Stimulated activated CD4-positive, alpha-beta T cell treated with anti-CD3 and anti-CD28 coated beads, Interleukin-12 subunit alpha, Interleukin-12 subunit beta, amount 100 ng/mL, for 4 hours (primary cell): Measurements from ENCODE around the gene LRRC45.

Experiments used
- DNase-seq: peaks from one replicate; pipeline ENCODE4 v3.0.0-alpha.2; 2020

LRRC45 gene

DNA sequence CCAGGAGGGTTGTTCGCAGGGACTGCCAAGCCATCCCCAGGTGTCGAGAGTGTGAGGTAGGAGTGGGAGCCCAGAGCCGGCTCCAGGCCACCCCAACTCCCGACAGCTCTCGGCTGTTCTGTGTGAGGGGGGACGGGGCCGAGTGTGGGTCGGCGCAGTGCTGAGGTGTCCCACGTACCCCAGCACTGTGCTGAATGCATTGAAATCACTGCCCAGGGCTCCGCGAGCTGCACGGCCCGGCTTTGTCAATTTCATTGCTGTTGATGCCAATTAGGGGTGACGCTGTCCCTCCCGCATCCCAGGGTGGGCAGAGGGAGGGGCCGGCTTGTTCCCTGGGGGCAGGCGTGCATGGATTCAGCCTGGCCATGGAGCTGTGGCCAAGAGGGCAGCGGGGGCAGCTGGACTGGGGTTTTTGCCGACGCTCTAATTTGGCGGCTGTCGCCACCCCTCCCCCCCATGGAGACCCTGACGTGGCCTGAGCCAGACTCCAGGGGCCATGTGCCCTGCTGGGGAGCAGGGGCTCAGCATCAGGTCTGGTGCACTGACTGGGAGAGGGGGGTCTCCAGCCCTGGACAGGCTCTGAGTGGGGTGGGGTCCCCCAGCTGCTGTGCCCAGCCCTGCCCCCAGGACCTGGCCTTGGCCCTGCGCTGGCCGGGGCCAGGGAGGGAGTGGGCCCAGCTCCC, 14.7 kb upstream of the LRRC45 start:
- no peak for DNase-seq

DNA sequence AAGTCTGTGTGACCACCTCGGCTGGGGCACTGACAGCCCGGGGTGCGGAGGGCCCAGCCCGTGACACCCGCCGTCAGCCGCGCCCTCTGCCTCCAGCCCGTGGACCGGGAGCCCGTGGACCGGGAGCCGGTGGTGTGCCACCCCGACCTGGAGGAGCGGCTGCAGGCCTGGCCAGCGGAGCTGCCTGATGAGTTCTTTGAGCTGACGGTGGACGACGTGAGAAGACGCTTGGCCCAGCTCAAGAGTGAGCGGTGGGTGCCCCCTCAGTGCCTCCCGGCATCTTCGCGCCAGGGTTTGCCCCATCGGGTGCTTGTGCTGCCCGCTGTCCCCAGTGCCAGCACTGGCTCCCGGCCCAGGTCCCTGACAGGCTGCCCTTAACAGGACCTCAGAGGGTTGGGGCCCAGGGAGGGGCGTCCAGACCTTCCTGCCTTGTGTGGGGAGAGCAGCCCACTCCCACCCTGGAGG, 14.1 kb upstream of the LRRC45 start:
- no peak for DNase-seq

DNA sequence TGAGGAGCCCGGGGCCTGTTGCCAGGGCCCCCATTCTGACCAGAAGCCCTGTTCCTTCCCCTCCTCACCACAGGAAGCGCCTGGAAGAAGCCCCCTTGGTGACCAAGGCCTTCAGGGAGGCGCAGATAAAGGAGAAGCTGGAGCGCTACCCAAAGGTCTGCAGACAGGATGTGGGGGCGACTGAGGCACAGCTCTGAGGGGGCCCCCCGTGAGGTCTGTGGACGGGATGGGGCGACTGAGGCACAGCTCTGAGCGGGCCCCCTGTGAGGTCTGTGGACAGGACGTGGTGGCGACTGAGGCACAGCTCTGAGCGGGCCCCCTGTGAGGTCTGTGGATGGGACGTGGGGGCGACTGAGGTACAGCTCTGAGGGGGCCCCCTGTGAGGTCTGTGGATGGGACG, 13.7 kb upstream of the LRRC45 start:
- DNase-seq, result no peak

DNA sequence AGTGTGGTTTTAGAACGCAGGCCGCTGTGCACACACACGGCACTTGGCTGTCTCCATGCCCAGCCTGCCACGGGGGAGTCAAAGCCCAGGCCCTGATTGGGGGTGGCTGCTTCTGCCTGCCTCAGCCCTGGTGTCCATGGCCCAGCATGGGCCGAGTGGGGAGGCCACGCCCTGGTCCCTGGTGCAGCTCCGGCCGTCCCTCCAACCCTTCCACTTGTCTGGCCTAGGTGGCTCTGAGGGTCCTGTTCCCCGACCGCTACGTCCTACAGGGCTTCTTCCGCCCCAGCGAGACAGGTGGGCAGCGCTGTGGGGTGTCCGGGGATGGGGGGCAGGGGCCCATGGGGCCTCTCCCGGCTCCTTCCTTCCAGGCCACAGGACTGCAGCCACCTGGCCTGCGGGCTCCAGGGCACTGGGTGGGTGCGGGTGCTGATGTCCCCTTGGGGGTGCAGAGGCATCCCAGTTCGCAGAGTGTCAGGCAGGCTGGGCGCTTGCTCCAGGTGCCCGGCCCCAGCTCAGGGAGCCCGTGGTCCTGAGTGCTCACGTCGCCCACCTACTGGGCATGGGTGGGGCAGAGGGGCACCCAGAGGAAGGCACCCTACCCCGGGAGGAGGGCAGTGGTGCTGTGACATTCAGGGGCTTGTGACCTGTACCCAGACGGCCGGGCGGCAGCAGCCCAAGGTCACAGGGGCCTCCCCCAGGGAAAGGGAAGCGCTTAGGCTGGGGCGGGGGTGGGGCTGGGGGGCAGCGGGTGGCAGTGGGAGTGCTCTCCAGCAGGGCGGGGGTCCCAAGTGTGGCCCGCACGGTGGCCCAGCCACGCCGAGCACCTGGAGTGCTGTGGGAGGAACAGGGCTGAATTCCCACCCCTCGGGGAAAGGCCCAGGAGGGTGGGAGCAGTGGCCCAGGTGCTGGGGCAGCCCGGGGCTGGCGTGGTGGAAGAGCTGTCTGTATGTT, 12.3 kb upstream of the LRRC45 start:
- DNase-seq, result no peak

DNA sequence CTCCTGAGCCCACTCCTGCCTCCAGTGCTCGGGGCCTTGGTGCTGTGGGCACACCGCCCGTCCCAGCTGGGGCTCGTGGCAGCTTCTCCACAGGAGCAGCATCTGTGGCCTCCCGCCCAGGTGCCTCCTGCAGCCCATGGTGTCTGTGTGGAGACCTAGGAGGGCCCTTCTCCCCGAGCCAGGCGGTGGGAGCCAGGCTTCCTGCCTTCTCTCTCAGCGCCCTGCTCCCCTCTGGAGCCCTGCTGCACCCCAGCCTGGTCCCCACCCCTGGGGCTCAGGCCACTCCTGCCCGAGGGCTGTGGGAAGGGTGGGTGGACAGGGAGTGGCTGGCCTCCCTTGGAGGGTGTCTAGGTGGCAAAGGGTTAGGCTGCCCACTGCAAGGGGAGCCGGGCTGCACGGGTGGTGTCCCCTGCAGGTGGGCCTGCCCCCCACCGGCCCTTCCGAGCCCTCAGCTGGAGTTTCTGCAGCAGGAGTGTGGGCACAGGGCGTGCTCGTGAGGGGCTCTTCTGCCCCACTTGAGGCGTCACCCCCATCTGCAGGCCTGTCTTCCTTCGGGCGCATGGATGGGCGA, 11.4 kb upstream of the LRRC45 start:
- no peak for DNase-seq

DNA sequence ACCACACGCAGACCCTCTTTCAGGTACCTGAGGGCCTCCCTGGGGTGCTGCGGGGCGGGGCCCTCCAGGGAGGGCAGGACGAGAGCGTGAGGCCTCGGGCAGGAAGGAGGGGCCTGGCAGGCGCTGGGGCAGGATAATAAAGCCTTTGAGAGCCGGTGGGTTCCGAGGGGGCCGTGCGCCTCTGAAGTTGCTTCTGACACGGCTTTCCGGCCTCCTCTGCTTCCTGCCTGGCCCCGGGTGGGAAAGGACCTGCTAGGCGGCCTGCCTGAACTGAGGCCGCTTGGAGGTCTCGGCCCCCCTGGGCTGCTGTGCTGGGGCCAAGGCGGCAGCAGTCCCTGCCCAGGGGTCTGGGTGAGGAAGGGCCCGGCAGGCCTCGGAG, 10.9 kb upstream of the LRRC45 start:
- no peak for DNase-seq

DNA sequence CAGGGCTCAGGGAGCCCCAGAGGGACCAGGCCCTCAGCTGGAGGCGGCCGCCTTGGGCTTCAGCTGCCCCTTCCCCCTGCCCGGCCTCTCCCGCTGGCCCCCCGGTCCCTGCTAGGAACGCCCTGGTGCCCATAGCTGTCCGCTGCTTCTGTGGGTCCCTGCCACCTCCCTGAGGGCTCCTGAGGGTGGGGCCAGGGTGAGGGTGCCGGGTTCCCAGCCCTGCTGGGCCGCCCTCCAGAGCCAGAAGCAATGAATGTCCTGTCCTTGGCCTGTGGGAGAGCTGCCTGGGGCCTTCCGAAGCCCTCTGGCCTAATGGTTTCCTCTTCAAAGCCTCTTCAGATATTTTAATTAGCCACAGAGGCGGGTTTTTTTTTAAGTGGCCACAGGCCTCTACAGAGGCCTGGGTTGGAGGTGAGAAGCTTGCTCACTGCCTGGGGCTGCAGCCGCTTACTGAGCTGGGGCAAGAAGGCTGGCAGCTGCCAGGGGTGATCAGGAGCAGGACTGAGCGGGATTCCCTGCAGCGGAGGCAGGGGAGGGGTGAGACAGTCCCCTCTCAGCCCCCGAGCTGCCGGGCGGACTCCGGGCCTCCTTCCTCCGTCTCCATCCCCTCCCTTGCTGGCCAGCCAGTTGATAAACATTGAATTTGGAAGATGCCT, 10.3 kb upstream of the LRRC45 start:
- no peak for DNase-seq

DNA sequence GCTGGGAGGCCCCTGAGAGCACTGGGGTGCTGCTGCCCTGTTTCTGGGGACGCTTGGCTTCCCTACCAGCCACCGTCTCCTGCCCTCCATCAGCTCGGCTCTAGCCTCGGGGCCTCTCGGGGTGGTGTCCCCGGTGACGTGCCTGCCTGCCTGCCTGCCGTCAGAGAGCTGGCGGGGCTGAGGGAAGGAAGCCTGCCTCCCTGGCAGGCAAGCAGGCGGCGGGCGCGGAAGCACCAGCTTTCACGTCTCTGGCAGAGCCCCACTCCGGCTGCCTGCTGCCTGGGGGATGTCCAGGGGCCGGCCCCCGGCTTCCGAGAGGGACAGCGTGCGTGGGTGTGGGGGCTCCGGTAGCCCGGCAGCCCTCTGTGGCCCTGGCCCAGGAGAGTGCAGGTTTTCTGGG, 9.8 kb upstream of the LRRC45 start:
- no peak for DNase-seq

DNA sequence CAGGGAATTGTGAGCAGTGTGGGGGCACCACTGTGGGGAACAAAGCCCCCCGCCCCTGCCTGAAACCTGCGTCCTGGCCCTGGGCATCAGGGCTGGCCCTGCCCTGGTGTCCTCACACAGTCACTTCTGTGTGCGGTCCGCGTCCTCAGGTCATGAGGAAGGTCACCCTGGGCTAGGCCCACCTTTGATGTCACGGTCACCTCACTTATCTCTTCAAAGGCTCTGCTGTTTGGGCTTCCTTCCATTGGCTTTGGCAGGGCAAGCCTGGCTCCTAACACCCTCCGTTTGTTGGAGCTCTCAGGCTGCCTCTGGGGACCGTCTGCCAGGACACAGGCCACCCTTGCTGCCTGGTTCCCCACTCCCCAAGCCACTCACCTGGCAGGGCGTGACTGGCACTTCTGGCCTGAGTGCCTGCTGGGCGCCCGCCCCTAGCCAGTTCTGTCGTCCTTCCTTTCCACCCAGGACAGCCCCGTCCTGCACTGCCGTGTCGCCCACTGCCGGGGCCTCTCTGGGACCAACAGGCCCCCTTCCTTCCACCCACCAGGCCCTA, 9.3 kb upstream of the LRRC45 start:
- no peak for DNase-seq

DNA sequence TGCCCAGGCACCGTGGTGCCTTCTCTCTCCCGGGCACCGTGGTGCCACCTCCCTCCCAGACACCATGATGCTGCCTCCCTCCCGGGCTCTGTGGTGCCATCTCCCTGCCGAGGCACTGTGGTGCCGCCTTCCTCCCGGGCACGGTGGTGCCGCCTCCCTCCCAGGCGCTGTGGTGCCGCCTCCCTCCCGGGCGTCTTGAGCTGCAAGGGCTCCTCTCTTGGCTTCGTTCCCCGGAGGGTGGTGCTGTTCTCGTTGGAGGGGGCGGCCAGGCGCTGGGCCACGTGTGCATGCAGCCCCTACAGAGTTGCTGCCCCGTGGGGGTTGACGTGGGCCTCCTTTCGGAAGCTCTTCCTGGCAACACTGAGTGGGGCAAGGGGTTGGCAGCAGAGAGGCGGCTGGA, 8.7 kb upstream of the LRRC45 start:
- no peak for DNase-seq

DNA sequence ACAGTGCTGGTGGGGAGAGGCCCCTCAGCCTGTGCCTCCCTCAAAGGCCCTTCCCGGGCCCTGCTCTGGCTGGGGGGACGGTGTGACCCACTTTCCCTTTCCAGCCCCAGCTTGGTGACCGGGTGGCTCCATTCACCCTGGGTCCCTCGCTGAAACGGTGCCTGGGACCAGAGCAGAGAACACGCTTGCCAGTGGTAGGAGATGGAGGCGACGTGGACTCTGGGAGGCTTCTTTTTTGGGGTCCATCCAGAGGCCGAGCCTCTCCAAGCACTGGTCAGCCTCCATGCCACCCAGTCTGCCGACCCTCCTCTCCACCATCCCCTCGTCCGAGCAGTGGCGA, 8.2 kb upstream of the LRRC45 start:
- DNase-seq, result no peak

DNA sequence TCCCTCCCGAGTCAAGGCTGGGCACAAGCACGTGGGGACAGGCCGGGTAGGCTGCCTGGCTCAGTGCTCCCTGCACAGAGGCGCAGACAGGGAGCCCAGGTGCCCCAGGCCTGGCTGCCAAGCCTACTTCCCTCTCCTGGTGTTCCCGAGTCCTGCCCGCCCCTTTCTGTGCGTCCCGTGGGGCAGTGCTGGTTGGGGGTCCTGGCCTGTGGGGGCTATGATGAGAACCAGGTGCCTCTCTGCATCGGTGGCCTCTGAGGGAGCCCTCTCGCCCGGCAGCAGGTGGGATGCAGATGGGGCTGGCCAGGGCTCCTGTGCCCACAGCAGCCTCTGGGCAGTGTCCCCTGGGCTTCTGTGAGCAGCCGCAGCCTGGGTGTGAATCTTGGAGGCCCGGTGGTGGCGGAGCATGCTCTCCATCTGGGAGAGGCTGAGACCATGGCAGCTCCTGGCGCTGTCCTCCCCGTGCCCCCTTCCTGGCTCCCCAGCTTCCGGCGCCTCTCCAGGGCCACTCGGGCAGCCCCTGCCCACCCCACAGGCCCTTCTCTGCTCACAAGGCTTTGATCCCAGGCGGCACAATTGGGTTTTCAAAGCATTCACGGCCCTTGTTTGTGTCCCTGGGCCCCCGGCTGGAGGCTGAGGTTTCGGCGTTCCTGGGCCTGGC, 7.7 kb upstream of the LRRC45 start:
- DNase-seq, result no peak

DNA sequence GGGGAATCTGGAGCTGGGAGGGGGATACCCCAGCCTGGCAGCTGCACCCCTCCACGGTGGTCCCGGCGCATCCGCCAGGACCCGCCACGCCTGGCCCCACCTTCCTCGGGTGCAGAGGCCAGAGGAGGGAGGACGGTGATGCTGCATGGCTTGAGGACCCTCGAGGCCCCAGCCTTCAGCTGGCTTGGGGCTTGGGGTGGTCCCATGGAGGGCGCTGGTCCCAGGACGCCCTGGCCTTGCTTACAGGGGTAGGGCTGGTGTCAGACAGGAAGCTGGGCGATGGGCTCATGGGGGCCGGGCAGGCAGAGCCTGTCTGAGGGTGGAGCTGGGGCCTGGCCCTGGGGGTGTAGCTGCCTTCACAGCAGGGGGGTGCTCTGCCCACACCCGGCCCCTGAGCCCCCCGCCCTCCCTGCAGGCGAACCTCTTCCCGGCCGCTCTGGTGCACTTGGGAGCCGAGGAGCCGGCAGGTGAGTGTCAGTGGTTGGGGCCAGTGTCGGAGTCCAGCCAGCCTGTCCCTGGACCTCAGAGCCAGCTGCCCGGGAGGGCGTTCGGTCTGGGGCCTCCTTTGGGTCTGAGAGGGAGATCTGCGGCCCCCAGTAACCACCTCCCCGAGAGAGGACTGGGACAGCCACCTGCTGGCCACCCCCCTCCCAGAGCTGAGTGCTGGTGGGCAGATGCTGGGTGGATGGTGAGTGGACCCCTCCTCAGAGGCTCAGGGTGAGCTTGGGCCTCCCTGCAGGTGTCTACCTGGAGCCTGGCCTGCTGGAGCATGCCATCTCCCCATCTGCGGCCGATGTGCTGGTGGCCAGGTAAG, 6.8 kb upstream of the LRRC45 start:
- no peak for DNase-seq

DNA sequence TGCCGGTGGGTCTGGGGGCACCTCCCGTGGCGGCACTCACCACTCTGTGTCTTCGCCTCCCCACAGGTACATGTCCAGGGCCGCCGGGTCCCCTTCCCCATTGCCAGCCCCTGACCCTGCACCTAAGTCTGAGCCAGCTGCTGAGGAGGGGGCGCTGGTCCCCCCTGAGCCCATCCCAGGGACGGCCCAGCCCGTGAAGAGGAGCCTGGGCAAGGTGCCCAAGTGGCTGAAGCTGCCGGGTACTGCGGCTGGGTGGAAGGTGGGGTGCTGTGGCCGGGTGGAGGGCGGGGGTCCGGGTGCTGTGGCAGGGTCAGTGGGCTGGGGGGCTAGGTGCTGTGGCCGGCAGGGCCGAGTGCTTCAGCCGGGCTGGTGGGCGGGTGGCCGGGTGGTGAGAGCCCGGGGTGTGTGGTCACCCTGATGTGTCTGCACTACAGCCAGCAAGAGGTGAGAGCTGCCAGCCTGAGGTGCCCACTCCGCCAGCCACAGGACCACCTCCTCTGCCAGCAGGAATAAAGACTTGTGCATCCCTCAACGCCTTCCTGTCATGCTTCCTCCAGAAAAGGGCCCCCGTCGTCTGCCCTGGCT, 6.1 kb upstream of the LRRC45 start:
- no peak for DNase-seq

DNA sequence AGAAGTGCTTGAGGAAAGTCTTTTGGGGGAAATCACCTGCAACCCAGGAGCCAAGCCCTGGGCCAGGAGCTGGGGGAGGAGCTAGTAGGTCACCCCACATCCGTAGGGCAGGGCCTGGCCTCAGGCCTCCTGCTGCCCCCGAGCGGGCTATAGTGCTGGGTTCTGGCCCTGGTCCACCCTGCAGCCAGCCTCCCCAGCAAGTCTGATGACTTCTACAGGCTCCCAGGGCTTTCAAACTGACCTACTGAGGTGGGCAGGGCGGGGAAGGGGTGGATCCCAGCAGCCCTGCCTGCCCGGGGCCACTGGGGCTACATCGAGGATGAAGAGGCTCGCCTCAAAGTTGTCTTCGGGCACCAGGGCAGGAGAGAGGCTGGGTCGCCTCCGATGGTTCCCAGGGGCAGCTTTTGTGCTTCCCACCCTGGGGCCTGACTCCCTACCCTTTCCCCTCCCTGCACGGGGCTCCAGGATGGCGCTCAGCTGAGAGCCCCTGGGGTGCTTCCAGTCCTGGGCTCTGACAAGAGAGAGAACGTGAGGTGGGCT, 5.4 kb upstream of the LRRC45 start:
- DNase-seq, result no peak

DNA sequence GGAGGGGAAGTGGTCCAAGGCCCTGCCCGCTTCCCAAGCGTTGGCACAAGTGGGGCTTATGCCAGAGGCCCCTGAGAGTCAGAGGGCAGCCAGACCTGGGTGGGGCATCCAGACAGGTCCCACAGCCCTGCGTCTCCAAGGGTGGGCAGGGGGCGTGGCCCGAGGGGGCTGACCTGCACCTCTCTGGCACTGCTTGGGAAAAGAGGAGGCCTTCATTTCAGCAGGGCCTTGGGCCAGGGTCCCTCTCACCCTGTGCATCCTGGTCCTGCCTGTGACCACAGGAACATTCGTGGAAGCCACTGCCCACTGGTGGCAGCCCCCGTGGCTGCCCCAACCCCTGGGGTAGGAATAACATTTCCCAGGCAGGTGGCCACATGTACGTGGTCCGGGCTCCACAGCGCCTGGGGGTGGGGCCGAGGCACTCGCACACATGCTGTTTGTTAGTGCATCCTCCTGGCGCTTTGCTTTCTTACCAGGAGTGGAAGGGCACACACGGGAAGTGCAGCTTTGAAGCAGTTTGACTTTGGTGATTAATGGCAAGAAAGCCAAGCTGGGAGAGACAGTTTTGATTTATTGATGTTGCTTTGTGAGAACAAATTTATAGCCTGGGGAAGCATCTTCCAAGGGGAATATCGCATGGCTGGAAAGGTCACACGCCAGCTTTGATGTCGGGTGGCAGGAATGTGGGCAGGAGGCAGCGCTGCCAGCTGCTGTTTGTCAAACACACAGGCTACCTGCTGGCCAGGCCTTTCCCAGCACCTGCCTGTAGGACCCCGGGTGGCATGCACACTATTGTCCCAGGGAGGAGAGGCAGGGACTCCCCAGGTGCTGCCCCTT, 4.7 kb upstream of the LRRC45 start:
- DNase-seq, result no peak

DNA sequence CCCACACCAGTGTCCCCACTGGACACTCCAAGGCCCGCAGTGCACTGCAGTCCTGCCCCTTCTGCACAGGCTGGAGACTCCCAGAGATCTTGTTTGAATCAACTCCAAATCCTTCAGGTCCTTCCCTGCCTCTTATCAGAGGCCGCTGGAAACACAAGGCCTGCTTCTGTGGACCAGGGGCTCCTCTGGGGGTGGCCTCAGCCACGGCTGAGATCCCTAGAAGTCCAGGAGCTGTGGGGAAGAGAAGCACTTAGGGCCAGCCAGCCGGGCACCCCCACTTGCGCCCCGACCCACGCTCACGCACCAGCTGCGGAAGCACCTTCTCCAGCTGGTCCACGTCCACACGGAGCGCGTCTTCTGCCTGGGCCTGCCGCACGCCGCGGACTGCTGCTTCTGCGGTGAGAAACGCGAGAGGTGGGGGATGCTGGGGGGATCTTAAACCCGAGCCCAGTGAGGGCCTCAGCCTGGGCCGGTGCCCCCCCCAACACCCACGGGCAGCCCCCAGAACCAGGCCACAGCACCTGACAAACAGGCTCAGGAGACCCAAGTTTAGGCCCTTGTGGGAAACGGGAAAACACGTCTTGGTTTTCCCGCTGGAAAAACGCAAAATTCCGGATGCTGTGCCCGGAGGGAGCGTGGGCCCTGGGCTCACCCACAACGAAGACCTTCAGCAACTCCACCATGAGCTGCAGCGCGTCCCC, 4.0 kb upstream of the LRRC45 start:
- no peak for DNase-seq

DNA sequence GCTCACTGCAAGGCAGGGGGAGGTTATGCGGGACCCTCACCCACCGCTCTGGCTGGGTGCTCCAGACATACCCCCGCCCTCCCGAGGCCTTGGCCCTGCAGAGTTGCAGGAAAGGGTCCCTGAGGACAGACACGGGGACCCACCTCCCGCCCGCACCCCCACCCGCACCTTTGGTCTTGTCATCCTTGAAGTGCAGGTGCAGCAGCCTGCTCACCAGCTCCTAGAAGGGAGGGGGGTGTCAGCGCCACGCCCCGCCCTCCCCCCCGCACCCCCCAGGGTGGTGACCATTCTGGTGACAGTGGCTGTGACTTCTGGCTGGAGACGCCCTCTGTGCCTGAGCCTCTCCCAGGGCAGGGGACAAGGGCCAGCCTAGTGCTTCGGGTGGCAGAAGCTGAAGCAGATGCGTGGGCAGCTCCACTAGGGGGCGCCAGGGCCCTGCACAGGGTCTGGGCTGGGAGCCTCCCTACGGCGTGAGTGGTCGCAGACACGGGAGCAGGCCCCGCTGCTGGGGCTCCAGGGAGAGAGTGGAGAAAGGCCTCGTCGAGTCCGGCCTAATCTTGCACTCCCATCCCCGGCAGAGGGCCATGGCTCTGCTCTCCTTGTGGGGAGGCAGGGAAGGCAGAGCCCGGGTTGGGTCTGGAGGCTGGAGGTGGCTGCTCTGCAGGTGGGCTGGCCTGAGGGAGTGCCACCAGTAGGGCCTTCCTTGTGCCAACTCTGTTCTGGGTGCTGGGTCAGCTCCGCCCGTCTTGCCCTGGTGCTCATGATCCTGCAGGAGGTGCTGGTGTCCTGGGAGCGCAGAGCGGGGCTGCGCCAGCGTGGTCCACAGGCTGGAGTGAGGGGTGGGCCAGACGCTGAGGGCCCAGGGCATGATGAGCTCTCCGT, 3.2 kb upstream of the LRRC45 start:
- DNase-seq, result peak; percentile 69
